K562 (cell line): ENCODE results near the gene SLC1A2. TPM values are rescaled to one million over a fixed set of nuclear protein-coding genes. Genes with fewer than 3 reads are reported as not detected.

ENCODE experiments used
- ATAC-seq: fragments of 200-7000 bp; cut with Tn5 transposase; 3 replicates; pipeline ENCODE4 v1.9.1; 2020; ENCODE audit warnings: moderate library complexity
- BruUV-seq: library from RNA; stranded (reverse); fragments of 400-500 nt; replicated peaks from 2 replicates; lab custom pipeline; 2021; lab: Mats Ljungman, UMichigan
- CTCF ChIA-PET: fragments of 300-600 bp; formaldehyde crosslinking; extraction: SDS; loops from one replicate; lab custom pipeline; 2021; ENCODE audit warnings: low intra/inter-chr PET ratio; lab: Yijun Ruan, JAX
- POLR2A ChIA-PET: fragments of 300-600, 350-650 bp; sonication (Branson Sonifier 250); formaldehyde crosslinking; extraction: SDS; loops from one replicate; lab custom pipeline; 2021; ENCODE audit warnings: antibody characterized with exemption, inconsistent platforms; lab: Yijun Ruan, JAX
- DNase-seq, 4 experiments: peaks; one replicate each; pipeline versions ENCODE4 v3.0.0 to v3.0.0-alpha.2; 2011 to 2018; ENCODE audit warnings: low spot score in 3 of 4, mixed read lengths in 3 of 4; ENCODE audit errors: extremely low read depth in 1 of 4
- FAIRE-seq: peaks from 2 replicates; lab custom pipeline; 2011; peaks lifted over from hg19 to GRCh38; lab: Jason Lieb, UNC
- H2AFZ ChIP-seq: 2 replicates; pipeline ENCODE4 v1.6.0; 2011; ENCODE audit warnings: low read depth, low read length, control low read depth, inconsistent platforms
- H3K27ac ChIP-seq: fragments of 200-600 bp; 3 replicates; pipeline ENCODE4 v1.8.0; 2011; ENCODE audit warnings: low read depth, mild to moderate bottlenecking, control low read depth, inconsistent platforms, low read length, moderate library complexity, mixed read lengths; ENCODE audit errors: extremely low read depth
- H3K27me3 ChIP-seq, 2 experiments: fragments of 300-600 bp in 1 of 2; 2 replicates in 1 of 2; 3 replicates in 1 of 2; pipeline versions ENCODE4 v1.6.0 to v1.8.0; 2011; ENCODE audit warnings: inconsistent platforms in 2 of 2, low read length in 2 of 2, mild to moderate bottlenecking in 1 of 2, mixed read lengths in 1 of 2, moderate library complexity in 1 of 2; ENCODE audit not compliant: control insufficient read depth in 2 of 2, insufficient read depth in 2 of 2
- H3K36me3 ChIP-seq: fragments of 300-600 bp; 3 replicates; pipeline ENCODE4 v1.8.0; 2011; ENCODE audit warnings: mild to moderate bottlenecking, low read length, inconsistent platforms; ENCODE audit not compliant: control insufficient read depth, insufficient read depth
- H3K4me1 ChIP-seq, 2 experiments: fragments of 200-600 bp in 1 of 2; replicated peaks in 1 of 2; 2 replicates in 1 of 2; 3 replicates in 1 of 2; pipeline versions ENCODE4 v1.5.1 to v1.8.0; 2011; ENCODE audit warnings: inconsistent platforms in 2 of 2, low read length in 2 of 2, mild to moderate bottlenecking in 1 of 2, mixed read lengths in 1 of 2, moderate library complexity in 1 of 2; ENCODE audit not compliant: control insufficient read depth in 2 of 2, insufficient read depth in 2 of 2
- H3K4me2 ChIP-seq: 2 replicates; pipeline ENCODE4 v1.6.1; 2011; ENCODE audit warnings: low read length, control low read depth, inconsistent platforms, mixed read lengths; ENCODE audit not compliant: insufficient read depth
- H3K4me3 ChIP-seq: fragments of 200-600 bp; sonication (generic), shearing (Covaris generic); 2 replicates; pipeline ENCODE4 v1.5.1; 2016; ENCODE audit warnings: control low read depth, inconsistent platforms
- H3K79me2 ChIP-seq: fragments of 200-600 bp; 3 replicates; pipeline ENCODE4 v1.8.0; 2011; ENCODE audit warnings: low read length, inconsistent platforms; ENCODE audit not compliant: control insufficient read depth, insufficient read depth
- H3K9ac ChIP-seq, 2 experiments: 2 replicates each; pipeline versions ENCODE4 v1.6.0 to v1.6.1; 2011; ENCODE audit warnings: low read depth in 2 of 2, low read length in 2 of 2, control low read depth in 1 of 2, inconsistent platforms in 1 of 2, mild to moderate bottlenecking in 1 of 2, mixed read lengths in 1 of 2; ENCODE audit not compliant: insufficient read depth in 1 of 2
- H3K9me1 ChIP-seq: one replicate; pipeline ENCODE4 v1.6.0; 2011; ENCODE audit warnings: inconsistent platforms, mild to moderate bottlenecking, low read length, moderate library complexity; ENCODE audit not compliant: control insufficient read depth, insufficient read depth
- H3K9me3 ChIP-seq: replicated peaks from 2 replicates; pipeline ENCODE4 v1.5.1; 2011; ENCODE audit warnings: low read depth, low read length, inconsistent platforms; ENCODE audit not compliant: control insufficient read depth, insufficient read depth
- H4K20me1 ChIP-seq: replicated peaks from 2 replicates; pipeline ENCODE4 v1.6.1; 2011; ENCODE audit warnings: low read length, inconsistent platforms, mixed read lengths; ENCODE audit not compliant: control insufficient read depth, insufficient read depth
- BACH1 ChIP-seq: fragments of 200-800 bp; sonication (Bioruptor generic); IDR thresholded peaks from 2 replicates; pipeline ENCODE4 v1.6.1; 2016; ENCODE audit warnings: missing genetic modification characterization, missing compliant biosample characterization
- EZH2 ChIP-seq: IDR thresholded peaks from 2 replicates; pipeline ENCODE4 v1.6.1; 2012; ENCODE audit warnings: low read depth, mild to moderate bottlenecking, inconsistent platforms, low read length, borderline replicate concordance
- MED1 ChIP-seq: sonication (generic); formaldehyde crosslinking; IDR thresholded peaks from 2 replicates; pipeline ENCODE4 v1.8.1; 2023; ENCODE audit warnings: missing genetic modification reagents, borderline replicate concordance
- MEF2A ChIP-seq: IDR thresholded peaks from 2 replicates; pipeline ENCODE4 v1.6.1; 2011; ENCODE audit warnings: low read depth, mild to moderate bottlenecking, low read length, moderate library complexity; ENCODE audit not compliant: control insufficient read depth
- MEIS2 ChIP-seq: fragments of 450-650 bp; IDR thresholded peaks from 2 replicates; pipeline ENCODE4 v1.6.1; 2014; ENCODE audit warnings: mild to moderate bottlenecking; ENCODE audit not compliant: partially characterized antibody
- MTA1 ChIP-seq: fragments of 450-650 bp; IDR thresholded peaks from 2 replicates; pipeline ENCODE4 v1.6.1; 2017; ENCODE audit warnings: borderline replicate concordance
- NCOA4 ChIP-seq: fragments of 450-650 bp; IDR thresholded peaks from 2 replicates; pipeline ENCODE4 v1.6.1; 2018; ENCODE audit warnings: mild to moderate bottlenecking; ENCODE audit not compliant: partially characterized antibody
- NUFIP1 ChIP-seq: fragments of 450-650 bp; IDR thresholded peaks from 2 replicates; pipeline ENCODE4 v1.6.1; 2018; ENCODE audit not compliant: partially characterized antibody
- POLR2B ChIP-seq: fragments of 450-650 bp; IDR thresholded peaks from 2 replicates; pipeline ENCODE4 v1.6.1; 2018; ENCODE audit warnings: low read depth; ENCODE audit not compliant: partially characterized antibody
- RBFOX2 ChIP-seq: fragments of 200-400 bp; formaldehyde crosslinking; IDR thresholded peaks from 2 replicates; pipeline ENCODE4 v1.6.1; 2017; ENCODE audit warnings: low read depth, mild to moderate bottlenecking, low read length, moderate library complexity
- SAFB2 ChIP-seq: fragments of 200-400 bp; formaldehyde crosslinking; IDR thresholded peaks from 2 replicates; pipeline ENCODE4 v1.6.1; 2018; ENCODE audit warnings: borderline replicate concordance, low read length, low read depth, moderate library complexity; ENCODE audit not compliant: severe bottlenecking
- TRIM24 ChIP-seq, 2 experiments: fragments of 450-650 bp; IDR thresholded peaks; 2 replicates each; pipeline ENCODE4 v1.6.1; 2016
- ZBTB34 ChIP-seq: fragments of 250-450 bp; sonication (Bioruptor Pico); IDR thresholded peaks from 2 replicates; pipeline ENCODE4 v1.8.0; 2021; ENCODE audit warnings: mild to moderate bottlenecking, moderate library complexity
- ZEB2 ChIP-seq: fragments of 450-650 bp; IDR thresholded peaks from 2 replicates; pipeline ENCODE4 v1.6.1; 2016
- ZFP36 ChIP-seq: fragments of 150-350 bp; IDR thresholded peaks from 2 replicates; pipeline ENCODE4 v1.6.1; 2018; ENCODE audit warnings: low read length, low read depth; ENCODE audit not compliant: partially characterized antibody
- ZNF224 ChIP-seq: sonication (generic); formaldehyde crosslinking; IDR thresholded peaks from 2 replicates; pipeline ENCODE4 v1.8.0; 2022; ENCODE audit warnings: mild to moderate bottlenecking, missing genetic modification reagents
- ZNF354B ChIP-seq: fragments of 250-450 bp; sonication (Bioruptor Pico); IDR thresholded peaks from 2 replicates; pipeline ENCODE4 v1.4.0; 2020
- ZNF431 ChIP-seq: sonication (generic); formaldehyde crosslinking; IDR thresholded peaks from 2 replicates; pipeline ENCODE4 v1.8.0; 2022; ENCODE audit warnings: mild to moderate bottlenecking, missing genetic modification reagents
- ZNF695 ChIP-seq: fragments of 450-650 bp; formaldehyde crosslinking; IDR thresholded peaks from 2 replicates; pipeline ENCODE4 v1.4.0; 2020; ENCODE audit warnings: mild to moderate bottlenecking, moderate library complexity
- WGBS: fragments of 100-300 bp; shearing (Covaris generic); methylation state at CpG from one replicate; pipeline ENCODE4 v1.1.6; 2016; ENCODE audit warnings: low coverage, mixed read lengths; ENCODE audit not compliant: insufficient coverage; ENCODE audit errors: missing lambda C conversion rate; 5-methylcytosine and 5-hydroxymethylcytosine counted together
- in situ Hi-C: fragments of 300-500 bp; cut with MboI; formaldehyde crosslinking; loops from 4 replicates; pipeline ENCODE4 v1.15.0; 2018; ENCODE audit warnings: inconsistent platforms, mixed read lengths
- intact Hi-C: fragments of 100-400 bp; cut with micrococcal nuclease; formaldehyde crosslinking; loops from 2 replicates; pipeline ENCODE4 v1.14.2; 2022
- polyA plus RNA-seq, 8 experiments: library from polyadenylated mRNA; depleted of rRNA in 4 of 8; stranded (reverse) in 5 of 8; unstranded in 3 of 8; fragments of >200 nt; fragmentation: Nextera tagmentation in 2 of 8; fragmentation: Illumina TruSeq in 1 of 8; extraction: Ambion mirVana in 2 of 8; extraction: Trizol in 1 of 8; gene quantifications; 2 replicates each; pipeline versions ENCODE4 v1.2.1 to v1.2.3, GENCODE V29; 2011 to 2014; ENCODE audit warnings: inconsistent platforms in 1 of 8, missing spikeins in 1 of 8
- total RNA-seq, 7 experiments: library from RNA; depleted of rRNA in 6 of 7; stranded (reverse); fragments of >200 nt in 6 of 7; fragmentation: Illumina TruSeq in 2 of 7; extraction: Trizol in 2 of 7; gene quantifications; 2 replicates each; pipeline versions ENCODE4 v1.2.1 to v1.2.3, GENCODE V29; 2011 to 2021; ENCODE audit warnings: low replicate concordance in 1 of 7

The SLC1A2 gene
- total and polyA plus RNA-seq, 9 of the 15 experiments (the other 6 are each of a cell fraction or from before 2014, with no cell fraction given), result 0.03 to 0.07 (median 0.04) TPM; not detected in 5

- H4K20me1 ChIP-seq, result no peaks in the 10 kb centered on the region
- CTCF ChIA-PET, result interaction anchor here (0.6 kb wide), 1 partner anchor 356 kb away, joined by 3 read pairs; no protein-coding TSS in a partner anchor
- H3K4me3 ChIP-seq, result no peak overlapping the region
- peaks cover 0 to 2% of the 10 kb centered on the region in 2 experiments; a peak in 2 of 5 replicates for H3K27me3 ChIP-seq
- no peaks in the 10 kb centered on the region; a peak in 1 of 5 replicates for H3K4me1 ChIP-seq
- no peak overlapping the region for H2AFZ ChIP-seq
- H3K79me2 ChIP-seq, result no peaks in the 10 kb centered on the region
- in situ Hi-C loops, result no loop called here
- intact Hi-C loops, result no loop called here
- H3K9me1 ChIP-seq, result no peaks in the 10 kb centered on the region
- TF ChIP-seq ZFP36 (no peak), POLR2B (no peak), ZBTB34 (CRISPR knock-in tag) (no peak), SAFB2 (no peak), BACH1 (tag) (no peak), ZNF431 (CRISPR knock-in tag) (no peak), ZNF224 (no peak), NCOA4 (no peak), TRIM24 (IDR thresholded peaks at IDR 0.05) (no peak), NUFIP1 (no peak), ZNF695 (CRISPR knock-in tag) (no peak), ZNF354B (CRISPR knock-in tag) (no peak), EZH2 (no peak), MEF2A (no peak), MEIS2 (no peak), RBFOX2 (no peak), MED1 (no peak), MTA1 (no peak), ZEB2 (no peak)
- POLR2A ChIA-PET, result interaction anchor here (1.6 kb wide), 1 partner anchor 12 kb away, joined by 5 read pairs; no protein-coding TSS in a partner anchor
- FAIRE-seq, result no peak
- DNase-seq, result no peak
- H3K27ac ChIP-seq, result no peak overlapping the region
- no TSS peak for BruUV-seq
- no peaks in the 10 kb centered on the region for H3K9me3 ChIP-seq
- WGBS, result 12% methylated on average over 3 of the region's 3 CpGs
- H3K9ac ChIP-seq, result no peak overlapping the region
- H3K4me2 ChIP-seq, result no peak overlapping the region
- no peaks in the 10 kb centered on the region for H3K36me3 ChIP-seq
- ATAC-seq, result no peak
Observed at GRCh38 chr11:35458846-35459245, 39.5 kb upstream of the SLC1A2 start.
